Measurements from ENCODE around the gene FLCN. TPM values are rescaled to one million over a fixed set of nuclear protein-coding genes. Genes with fewer than 3 reads are reported as not detected.
"Not testable (repeated sequence)": the region's sequence is repeated elsewhere in the genome, so short reads cannot be mapped to it uniquely, and the experiment has no call there.

FLCN gene
- total and polyA plus RNA-seq, 12 donors, result 10.2 to 101 (median 34.3) TPM

GRCh38 chr17:17186551-17187505, 50.1 kb downstream of the FLCN start:
- TF ChIP-seq POLR2A (IDR thresholded peaks at IDR 0.05) (no peak), CTCF (IDR thresholded peaks at IDR 0.05) (no peak)
- no peak for DNase-seq
- peak overlapping the region in 1 of 5 donors; percentile 16 for H3K27ac ChIP-seq
- peaks cover 0 to 33% of the 10 kb centered on the region in 2 donors for H3K4me1 ChIP-seq (replicated peaks in 1 of 2)
- no peaks in the 10 kb centered on the region for H3K27me3 ChIP-seq
- intact Hi-C loops (cut with DNase I), result no loop called here
- H3K36me3 ChIP-seq (replicated peaks in 1 of 2), result peaks cover 0 to 40% of the 10 kb centered on the region in 2 donors
- 51 to 74% (median 60%) methylated on average over 13 to 14 of the region's 14 CpGs for WGBS, 4 donors
- H3K4me3 ChIP-seq, result no peak overlapping the region
- H3K9me3 ChIP-seq (replicated peaks in 1 of 3), result no peaks in the 10 kb centered on the region

GRCh38 chr17:17186051-17186450, 50.9 kb downstream of the FLCN start:
- 0 to 83% (median 50%) methylated on average over 1 to 3 of the region's 3 CpGs for WGBS, 4 donors
- intact Hi-C loops (cut with DNase I), result no loop called here

GRCh38 chr17:17184985-17185757, 51.8 kb downstream of the FLCN start:
- H3K27ac ChIP-seq; intact Hi-C loops (cut with DNase I); H3K27me3 ChIP-seq; H3K4me3 ChIP-seq; DNase-seq; H3K9me3 ChIP-seq (replicated peaks in 1 of 3): not testable (repeated sequence)
- Histone ChIP-seq H3K4me1 (replicated peaks in 1 of 2) (peaks cover 0 to 16% of the 10 kb centered on the region in 2 donors), H3K36me3 (replicated peaks in 1 of 2) (peaks cover 0 to 55% of the 10 kb centered on the region in 2 donors)
- WGBS, 4 donors, result 71 to 76% (median 75%) methylated on average over 11 to 13 of the region's 13 CpGs

More at GRCh38 chr17:17186051-17186450, 50.9 kb downstream of the FLCN start:
- H3K27me3 ChIP-seq, result no peaks in the 10 kb centered on the region
- H3K27ac ChIP-seq, result no peak overlapping the region
- no peak for TF ChIP-seq POLR2A (IDR thresholded peaks at IDR 0.05)
- no peak for TF ChIP-seq CTCF (IDR thresholded peaks at IDR 0.05)
- H3K9me3 ChIP-seq (replicated peaks in 1 of 3), result no peaks in the 10 kb centered on the region
- peaks cover 0 to 25% of the 10 kb centered on the region in 2 donors for H3K4me1 ChIP-seq (replicated peaks in 1 of 2)
- DNase-seq, result peak in 3 of 7 donors; percentile 48 to 57 (median 51)
- no peak overlapping the region for H3K4me3 ChIP-seq
- peaks cover 0 to 46% of the 10 kb centered on the region in 2 donors for H3K36me3 ChIP-seq (replicated peaks in 1 of 2)

GRCh38 chr17:17183744-17184143, 53.2 kb downstream of the FLCN start:
- Histone ChIP-seq H3K4me3 (no peak overlapping the region), H3K9me3 (replicated peaks in 1 of 3) (no peaks in the 10 kb centered on the region), H3K4me1 (replicated peaks in 1 of 2) (peaks cover 0 to 10% of the 10 kb centered on the region in 2 donors), H3K27ac (no peak overlapping the region), H3K27me3 (no peaks in the 10 kb centered on the region), H3K36me3 (replicated peaks in 1 of 2) (peaks cover 0 to 63% of the 10 kb centered on the region in 2 donors)
- no peak for DNase-seq
- WGBS, 4 donors, result 94 to 100% (median 96%) methylated on average over 3 to 4 of the region's 4 CpGs
- intact Hi-C loops (cut with DNase I), result no loop called here
- TF ChIP-seq CTCF (IDR thresholded peaks at IDR 0.05), result no peak
- no peak for TF ChIP-seq POLR2A (IDR thresholded peaks at IDR 0.05)

Measured in adrenal gland (tissue), 12 donors.